ENCODE results near the gene FBXW11.

DNA sequence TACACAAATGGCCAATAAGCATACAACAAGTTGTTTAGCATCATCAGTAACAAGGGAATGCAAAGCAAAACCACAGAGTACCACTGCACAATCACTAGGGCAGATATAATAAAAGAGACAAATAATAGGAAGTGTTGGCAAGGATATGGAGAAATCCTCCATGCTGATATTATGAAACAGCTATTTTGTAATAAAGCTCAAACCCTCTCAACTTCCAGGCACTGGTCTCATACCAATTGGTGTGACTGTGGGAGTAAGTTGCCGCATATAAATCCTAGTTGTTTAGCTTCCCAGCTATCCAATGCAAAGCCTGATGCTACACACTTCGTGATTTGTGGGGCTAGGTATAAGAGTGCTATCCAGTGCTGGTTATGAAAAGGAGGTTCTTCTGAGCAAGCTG is 132.2 kb downstream of the FBXW11 start:
- TF ChIP-seq POLR2A (IDR thresholded peaks at IDR 0.05) (no peak), POLR2AphosphoS5 (IDR thresholded peaks at IDR 0.05) (no peak), CTCF (IDR thresholded peaks at IDR 0.05 in 8 of 11, conservative IDR thresholded peaks at IDR 0.05 in 3 of 11) (no peak)

Data from spleen (tissue), 7 donors.